Esophagus muscularis mucosa (tissue), 4 donors: Measurements from ENCODE around the gene VCX3A.

Experiments used
- CTCF ChIP-seq, 3 experiments: fragments of 200-600 bp in 2 of 3; fragments of 450-650 bp in 1 of 3; sonication (generic) in 2 of 3; IDR thresholded peaks; one replicate each; pipeline ENCODE4 v1.5.1; 2017 to 2019; ENCODE audit warnings: antibody characterized with exemption in 3 of 3, mild to moderate bottlenecking in 2 of 3, moderate library complexity in 1 of 3
- EP300 ChIP-seq: sonication (generic); formaldehyde crosslinking; IDR thresholded peaks from one replicate; pipeline ENCODE4 v1.6.1; 2017; ENCODE audit warnings: antibody characterized with exemption
- POLR2A ChIP-seq: fragments of 450-650 bp; IDR thresholded peaks from one replicate; pipeline ENCODE4 v1.6.1; 2017; ENCODE audit warnings: antibody characterized with exemption, moderate library complexity, mild to moderate bottlenecking, low read depth
- POLR2AphosphoS5 ChIP-seq, 2 donors: sonication (generic); formaldehyde crosslinking; IDR thresholded peaks; one replicate each; pipeline ENCODE4 v1.6.1; 2017; ENCODE audit warnings: antibody characterized with exemption in 2 of 2

- TF ChIP-seq CTCF (IDR thresholded peaks at IDR 0.05), result no peak
- no peak for TF ChIP-seq EP300
- TF ChIP-seq POLR2A, result no peak
- no peak for TF ChIP-seq POLR2AphosphoS5 (IDR thresholded peaks at IDR 0.05)
These were observed 8.3 kb downstream of the VCX3A start for GRCh38 chrX:6526564-6527136.
